Activated T-helper 1 cell treated with anti-CD3 and anti-CD28 coated beads, Interleukin-12 subunit alpha, Interleukin-12 subunit beta, Interleukin-2, Interleukin-4 antibody, amounts not matched to agents 30 ng/mL and 10 ng/mL and 1 ng/mL, durations not matched to agents 14 hours and 24 hours and 36 hours (primary cell): ENCODE results near the gene OR52I1. TPM values are rescaled to one million over a fixed set of nuclear protein-coding genes. Genes with fewer than 3 reads are reported as not detected.

ENCODE experiments used
- DNase-seq: peaks from one replicate; pipeline ENCODE4 v3.0.0; 2021; ENCODE audit warnings: low spot score
- H3K27ac Mint-ChIP-seq: one replicate; pipeline ENCODE4 v1.8.0; 2021; ENCODE audit warnings: mild to moderate bottlenecking, mixed read lengths
- H3K27me3 Mint-ChIP-seq: one replicate; pipeline ENCODE4 v1.8.0; 2022; ENCODE audit warnings: mild to moderate bottlenecking, moderate library complexity, mixed read lengths; ENCODE audit not compliant: insufficient read depth
- H3K36me3 Mint-ChIP-seq: one replicate; pipeline ENCODE4 v1.8.0; 2021; ENCODE audit warnings: low read depth, mixed read lengths
- H3K4me1 Mint-ChIP-seq: one replicate; pipeline ENCODE4 v1.8.0; 2021; ENCODE audit warnings: low read depth, mixed read lengths
- H3K4me3 Mint-ChIP-seq: one replicate; pipeline ENCODE4 v1.8.0; 2021; ENCODE audit warnings: mild to moderate bottlenecking, moderate library complexity, mixed read lengths
- H3K9me3 Mint-ChIP-seq: one replicate; pipeline ENCODE4 v1.8.0; 2021; ENCODE audit warnings: mixed read lengths
- intact Hi-C: fragments of 100-400 bp; cut with micrococcal nuclease; formaldehyde crosslinking; loops from one replicate; pipeline ENCODE4 v1.15.1; 2024
- total RNA-seq: library from RNA; stranded (reverse); gene quantifications from 2 replicates; pipeline ENCODE4 v1.2.3, GENCODE V29; 2022

The OR52I1 gene
- total RNA-seq: not detected in 2 replicates

GRCh38 chr11:4593739-4594138 is at the start of gene OR52I1:
Gene OR52I1, plus strand, starts transcription at chr11:4594039. Its CDS starts 0 bp downstream, at chr11:4594039.
- H3K9me3 Mint-ChIP-seq: no peaks in the 10 kb centered on the region
- DNase-seq: no peak
- intact Hi-C loops: no loop called here
- H3K4me3 Mint-ChIP-seq: no peak within 1 kb of the TSS
- peaks cover 7% of the 10 kb centered on the region for H3K36me3 Mint-ChIP-seq
- H3K4me1 Mint-ChIP-seq: no peaks in the 10 kb centered on the region
- H3K27ac Mint-ChIP-seq: no peak within 1 kb of the TSS
- no peaks in the 10 kb centered on the region for H3K27me3 Mint-ChIP-seq

- no peaks in the 10 kb centered on the region for H3K36me3 Mint-ChIP-seq
- no peak within 1 kb of the TSS for H3K4me3 Mint-ChIP-seq
- no peaks in the 10 kb centered on the region for H3K9me3 Mint-ChIP-seq
- H3K27me3 Mint-ChIP-seq: peaks cover 10% of the 10 kb centered on the region
- no peak for DNase-seq
- no peaks in the 10 kb centered on the region for H3K4me1 Mint-ChIP-seq
- intact Hi-C loops: no loop called here
- no peak within 1 kb of the TSS for H3K27ac Mint-ChIP-seq
These were observed 48.9 kb upstream of the OR52I1 start, which contains the start of gene OR52M1 for GRCh38 chr11:4544891-4545290. Gene OR52M1, plus strand, starts transcription at chr11:4545191. Its CDS starts 0 bp downstream, at chr11:4545191.

- Mint-ChIP-seq H3K4me1 (no peaks in the 10 kb centered on the region), H3K9me3 (no peaks in the 10 kb centered on the region), H3K27me3 (peaks cover 8% of the 10 kb centered on the region), H3K4me3 (no peak overlapping the region), H3K36me3 (no peaks in the 10 kb centered on the region), H3K27ac (no peak overlapping the region)
- no peak for DNase-seq
- intact Hi-C loops: no loop called here
These were observed 47.0 kb upstream of the OR52I1 start for GRCh38 chr11:4546878-4547277.

GRCh38 chr11:4547416-4547815 is 46.4 kb upstream of the OR52I1 start:
- no peaks in the 10 kb centered on the region for H3K36me3 Mint-ChIP-seq
- H3K4me3 Mint-ChIP-seq: no peak overlapping the region
- intact Hi-C loops: no loop called here
- no peak overlapping the region for H3K27ac Mint-ChIP-seq
- no peaks in the 10 kb centered on the region for H3K9me3 Mint-ChIP-seq
- H3K4me1 Mint-ChIP-seq: no peaks in the 10 kb centered on the region
- no peak for DNase-seq
- peaks cover 3% of the 10 kb centered on the region for H3K27me3 Mint-ChIP-seq

- DNase-seq: no peak
- H3K27me3 Mint-ChIP-seq: no peaks in the 10 kb centered on the region
- H3K4me3 Mint-ChIP-seq: no peak overlapping the region
- intact Hi-C loops: no loop called here
- no peak overlapping the region for H3K27ac Mint-ChIP-seq
- H3K36me3 Mint-ChIP-seq: no peaks in the 10 kb centered on the region
- no peaks in the 10 kb centered on the region for H3K4me1 Mint-ChIP-seq
- no peaks in the 10 kb centered on the region for H3K9me3 Mint-ChIP-seq
These were observed 42.4 kb upstream of the OR52I1 start for GRCh38 chr11:4551346-4551979.

DNA sequence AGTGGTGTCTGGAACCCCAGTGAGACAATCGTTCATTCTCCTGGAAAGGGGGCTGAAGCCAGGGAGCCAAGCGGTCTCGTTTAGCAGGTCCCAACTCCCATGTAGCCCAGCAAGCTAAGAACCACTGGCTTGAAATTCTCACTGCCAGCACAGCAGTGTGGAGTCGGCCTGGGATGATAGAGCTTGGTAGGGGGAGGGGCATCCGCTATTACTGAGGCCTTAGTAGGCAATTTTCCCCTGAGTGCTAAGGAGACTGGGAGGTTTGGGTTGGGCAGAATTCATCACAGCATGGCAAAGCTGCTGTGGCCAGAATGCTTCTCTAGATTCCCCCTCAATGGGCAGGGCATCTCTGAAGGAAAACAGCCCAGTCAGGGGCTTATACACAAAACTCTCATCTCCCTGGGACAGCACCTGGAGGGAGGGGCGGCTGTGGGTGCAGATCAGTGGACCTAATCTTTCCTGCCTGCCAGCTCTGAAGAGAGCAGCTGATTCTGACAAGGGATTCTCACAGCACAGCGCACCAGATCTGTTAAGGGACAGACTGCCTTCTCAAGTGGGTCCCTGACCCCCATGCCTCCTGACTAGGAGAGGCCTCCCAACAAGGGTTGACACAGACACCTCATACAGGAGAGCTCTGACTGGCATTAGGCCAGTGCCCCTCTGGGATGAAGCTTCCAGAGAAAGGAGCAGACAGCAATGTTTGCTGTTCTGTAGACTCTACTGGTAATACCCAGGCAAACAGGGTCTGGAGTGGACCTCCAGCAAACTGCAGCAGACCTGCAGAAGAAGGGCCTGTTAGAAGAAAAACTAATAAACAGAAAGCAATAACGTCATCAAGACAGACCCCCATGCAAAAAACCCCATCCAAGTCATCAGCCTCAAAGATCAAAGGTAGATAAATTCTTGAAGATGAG is 34.1 kb upstream of the OR52I1 start:
- Mint-ChIP-seq H3K27ac (no peak overlapping the region), H3K36me3 (no peaks in the 10 kb centered on the region), H3K4me1 (no peaks in the 10 kb centered on the region), H3K27me3 (no peaks in the 10 kb centered on the region), H3K4me3 (no peak overlapping the region), H3K9me3 (no peaks in the 10 kb centered on the region)
- intact Hi-C loops: no loop called here
- DNase-seq: no peak

- DNase-seq: no peak
These were observed 33.4 kb upstream of the OR52I1 start for GRCh38 chr11:4560467-4560866.

DNA sequence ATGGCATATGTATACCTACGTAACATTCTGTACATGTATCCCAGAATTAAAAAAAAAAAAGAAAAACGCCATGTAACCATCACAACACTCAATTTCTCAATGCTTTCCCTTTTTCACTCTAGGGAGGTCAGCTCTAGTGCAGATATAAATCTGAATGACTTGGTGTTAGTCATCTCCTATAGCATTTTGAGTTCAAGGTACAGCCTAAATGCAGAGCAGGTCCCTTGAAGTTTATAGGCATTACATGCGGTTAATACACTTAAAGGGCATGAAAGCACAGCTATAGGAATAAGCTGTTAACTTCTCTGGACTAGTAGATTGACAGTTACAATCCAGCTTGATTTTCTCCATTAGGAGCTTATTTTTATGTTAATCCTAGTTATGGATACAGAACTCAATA is 28.5 kb upstream of the OR52I1 start:
- intact Hi-C loops: no loop called here
- no peak for DNase-seq
- Mint-ChIP-seq H3K27ac (no peak overlapping the region), H3K4me3 (no peak overlapping the region), H3K27me3 (no peaks in the 10 kb centered on the region), H3K4me1 (no peaks in the 10 kb centered on the region), H3K36me3 (no peaks in the 10 kb centered on the region), H3K9me3 (no peaks in the 10 kb centered on the region)

More at GRCh38 chr11:4560467-4560866, 33.4 kb upstream of the OR52I1 start:
- Mint-ChIP-seq H3K9me3 (no peaks in the 10 kb centered on the region), H3K27ac (no peak overlapping the region), H3K4me1 (no peaks in the 10 kb centered on the region), H3K4me3 (no peak overlapping the region), H3K36me3 (no peaks in the 10 kb centered on the region), H3K27me3 (no peaks in the 10 kb centered on the region)
- intact Hi-C loops: no loop called here

DNA sequence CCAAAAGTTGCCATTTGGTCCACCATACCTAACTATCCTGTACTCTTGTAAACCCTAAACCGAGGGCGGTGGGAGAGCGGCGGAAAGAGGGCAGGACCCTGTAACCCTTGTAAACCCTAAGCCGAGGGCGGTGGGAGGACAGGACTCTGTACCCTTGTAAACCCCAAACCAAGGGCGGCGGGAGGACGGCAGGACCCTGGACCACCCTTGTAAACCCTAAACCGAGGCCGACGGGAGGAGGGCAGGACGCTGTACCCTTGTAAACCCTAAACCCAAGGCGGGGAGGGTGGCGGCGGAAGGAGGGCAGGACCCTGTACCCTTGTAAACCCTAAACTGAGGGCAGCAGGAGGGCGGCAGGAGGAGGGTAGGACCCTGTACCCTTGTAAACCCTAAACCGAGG is 24.8 kb upstream of the OR52I1 start:
- Mint-ChIP-seq H3K9me3 (no peaks in the 10 kb centered on the region), H3K4me1 (no peaks in the 10 kb centered on the region), H3K27ac (no peak overlapping the region), H3K27me3 (no peaks in the 10 kb centered on the region), H3K36me3 (no peaks in the 10 kb centered on the region), H3K4me3 (no peak overlapping the region)
- no peak for DNase-seq
- intact Hi-C loops: no loop called here

DNA sequence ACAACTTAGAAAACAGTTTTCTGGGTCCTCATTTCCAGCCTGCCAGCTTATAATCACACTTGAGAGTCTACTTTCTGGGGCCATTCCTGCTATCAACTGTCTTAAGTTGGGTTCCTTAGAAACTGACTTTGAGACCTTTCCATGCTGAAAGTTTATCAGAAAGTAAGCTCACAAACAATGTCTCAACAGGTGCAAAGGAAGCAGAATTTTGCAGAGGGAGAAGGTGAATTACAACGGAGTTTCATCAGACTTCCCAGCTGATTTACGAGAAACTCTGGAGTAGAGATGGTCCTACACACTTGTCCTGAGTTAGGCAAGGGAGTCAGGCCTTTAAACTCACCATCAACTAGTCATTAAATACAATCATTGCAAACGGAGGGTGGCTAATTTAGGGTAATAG is 17.0 kb upstream of the OR52I1 start:
- no peak for DNase-seq
- intact Hi-C loops: no loop called here
- no peak overlapping the region for H3K27ac Mint-ChIP-seq
- H3K36me3 Mint-ChIP-seq: no peaks in the 10 kb centered on the region
- H3K4me1 Mint-ChIP-seq: peaks cover 13% of the 10 kb centered on the region
- no peaks in the 10 kb centered on the region for H3K9me3 Mint-ChIP-seq
- H3K27me3 Mint-ChIP-seq: peaks cover 5% of the 10 kb centered on the region
- H3K4me3 Mint-ChIP-seq: no peak overlapping the region

DNA sequence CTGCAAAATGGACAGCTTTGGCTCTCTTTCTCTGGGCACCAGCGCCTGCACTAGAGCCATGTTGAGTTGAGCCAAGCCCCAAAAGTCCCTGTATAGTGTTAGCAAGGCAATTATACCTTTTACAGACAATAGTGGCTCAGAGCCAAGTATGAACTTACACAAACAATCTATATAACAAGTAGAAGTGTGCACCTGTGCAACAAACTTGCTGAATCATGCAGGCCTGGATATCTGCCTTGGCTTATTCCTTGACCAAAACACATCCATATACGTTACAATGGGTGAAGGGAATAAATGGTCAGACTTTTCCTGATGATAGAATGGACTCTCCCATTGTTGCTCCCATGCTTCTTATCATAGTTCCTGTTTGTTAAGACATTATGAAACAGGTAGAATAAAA is 16.1 kb upstream of the OR52I1 start:
- intact Hi-C loops: no loop called here
- H3K27me3 Mint-ChIP-seq: peaks cover 5% of the 10 kb centered on the region
- no peaks in the 10 kb centered on the region for H3K36me3 Mint-ChIP-seq
- H3K27ac Mint-ChIP-seq: no peak overlapping the region
- H3K9me3 Mint-ChIP-seq: no peaks in the 10 kb centered on the region
- no peak overlapping the region for H3K4me3 Mint-ChIP-seq
- no peak for DNase-seq
- peaks cover 13% of the 10 kb centered on the region for H3K4me1 Mint-ChIP-seq

- Mint-ChIP-seq H3K4me1 (peaks cover 13% of the 10 kb centered on the region), H3K27ac (no peak overlapping the region), H3K27me3 (peaks cover 5% of the 10 kb centered on the region)
These were observed 15.2 kb upstream of the OR52I1 start for GRCh38 chr11:4578624-4579023.

DNA sequence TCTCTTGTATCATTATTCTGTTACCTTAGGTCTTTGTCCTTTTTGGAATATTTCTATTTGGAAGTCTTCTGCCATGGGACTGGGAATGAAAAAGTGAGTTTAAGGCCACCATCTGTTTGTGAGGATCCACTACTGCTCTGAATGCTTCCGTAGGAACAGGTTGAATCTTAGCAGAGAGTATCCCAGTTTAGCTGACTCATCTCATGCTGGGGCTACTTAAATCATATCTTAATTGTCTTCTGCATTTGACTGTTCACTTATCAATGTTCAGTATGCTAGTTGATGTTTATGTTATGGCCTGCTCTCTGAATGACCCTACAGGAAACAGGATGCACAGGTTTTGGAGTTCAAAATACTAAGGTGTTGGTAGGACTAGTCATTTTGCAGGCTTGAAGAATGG is 13.7 kb upstream of the OR52I1 start:
- Mint-ChIP-seq H3K27me3 (peaks cover 5% of the 10 kb centered on the region), H3K4me1 (peaks cover 13% of the 10 kb centered on the region), H3K9me3 (no peaks in the 10 kb centered on the region), H3K27ac (no peak overlapping the region), H3K36me3 (no peaks in the 10 kb centered on the region), H3K4me3 (no peak overlapping the region)
- intact Hi-C loops: no loop called here
- DNase-seq: no peak

More at GRCh38 chr11:4578624-4579023, 15.2 kb upstream of the OR52I1 start:
- H3K4me3 Mint-ChIP-seq: no peak overlapping the region
- DNase-seq: no peak
- intact Hi-C loops: no loop called here
- no peaks in the 10 kb centered on the region for H3K9me3 Mint-ChIP-seq
- H3K36me3 Mint-ChIP-seq: no peaks in the 10 kb centered on the region
